Spleen (tissue), 11 donors: ENCODE measurements around the gene AQP9. TPM values are rescaled to one million over a fixed set of nuclear protein-coding genes. Genes with fewer than 3 reads are reported as not detected.
A peak's percentile ranks its signal among the peaks of the same experiment; 100 is the strongest.

ENCODE experiments used
- DNase-seq: peaks from one replicate; pipeline ENCODE4 v3.0.0-alpha.2; 2020
- H3K27ac ChIP-seq, 8 donors: fragments of 200-600 bp; sonication (generic) in 7 of 8; 1 replicate in 4 of 8; 2 replicates in 4 of 8; pipeline versions ENCODE4 v1.5.0 to v1.8.0; 2016 to 2021; ENCODE audit warnings: inconsistent platforms in 4 of 8, mild to moderate bottlenecking in 4 of 8, moderate library complexity in 1 of 8
- H3K27me3 ChIP-seq, 7 donors: fragments of 200-600 bp; sonication (generic) in 6 of 7; replicated peaks in 1 of 7; 1 replicate in 4 of 7; 2 replicates in 3 of 7; pipeline versions ENCODE4 v1.5.0 to v1.8.0; 2016 to 2021; ENCODE audit warnings: inconsistent platforms in 3 of 7, mild to moderate bottlenecking in 1 of 7
- H3K36me3 ChIP-seq, 6 donors: fragments of 200-600 bp; sonication (generic) in 5 of 6; 1 replicate in 4 of 6; 2 replicates in 2 of 6; pipeline versions ENCODE4 v1.5.0 to v1.8.0; 2016 to 2021; ENCODE audit warnings: inconsistent platforms in 2 of 6
- H3K4me1 ChIP-seq, 6 donors: fragments of 200-600 bp; sonication (generic) in 5 of 6; 1 replicate in 3 of 6; 2 replicates in 3 of 6; pipeline versions ENCODE4 v1.5.0 to v1.8.0; 2016 to 2021; ENCODE audit warnings: inconsistent platforms in 3 of 6
- H3K4me3 ChIP-seq, 8 donors: fragments of 200-600 bp; sonication (generic) in 7 of 8; 1 replicate in 4 of 8; 2 replicates in 4 of 8; pipeline versions ENCODE4 v1.5.0 to v1.8.0; 2016 to 2021; ENCODE audit warnings: inconsistent platforms in 4 of 8, mild to moderate bottlenecking in 4 of 8, moderate library complexity in 2 of 8
- H3K9me3 ChIP-seq, 8 donors: fragments of 200-600 bp; sonication (generic) in 7 of 8; 1 replicate in 4 of 8; 2 replicates in 4 of 8; pipeline versions ENCODE4 v1.5.0 to v1.8.0; 2016 to 2021; ENCODE audit warnings: inconsistent platforms in 4 of 8
- POLR2A ChIP-seq, 3 donors: fragments of 450-650 bp; IDR thresholded peaks; one replicate each; pipeline ENCODE4 v1.5.1; 2017; ENCODE audit warnings: antibody characterized with exemption in 3 of 3, mild to moderate bottlenecking in 1 of 3
- POLR2AphosphoS5 ChIP-seq, 3 donors: sonication (generic); formaldehyde crosslinking; IDR thresholded peaks; one replicate each; pipeline ENCODE4 v1.5.1; 2017; ENCODE audit warnings: antibody characterized with exemption in 3 of 3
- WGBS, 5 donors: extraction: QIAGEN DNeasy Blood & Tissue Kit in 3 of 5; methylation state at CpG; one replicate each; pipeline versions ENCODE4 v1.1.5 to v1.1.7; 2013 to 2018; 5-methylcytosine and 5-hydroxymethylcytosine counted together
- intact Hi-C: fragments of 100-400 bp; cut with DNase I; formaldehyde crosslinking; loops from one replicate; pipeline ENCODE4 v1.15.0; 2023; ENCODE audit warnings: low total_unique reads
- polyA plus RNA-seq, 3 donors: library from polyadenylated mRNA; stranded (reverse); fragments of 200-250 nt; gene quantifications; one replicate each; pipeline ENCODE4 v1.2.1, GENCODE V29; 2013
- total RNA-seq, 7 donors: library from RNA; depleted of rRNA in 3 of 7; stranded (reverse); fragments of >200 nt in 3 of 7; fragmentation: NEBNext Ultra II Directional in 4 of 7; extraction: Animal tissue kit (Norgen Biotek cat#: 25700) in 4 of 7; gene quantifications; one replicate each; pipeline versions ENCODE4 v1.1.0 to v1.2.1, GENCODE V29; 2016 to 2021
- TF ChIP-seq, protein P1 (sequence below), 11 experiments: fragments of 200-600 bp in 7 of 11; fragments of 450-650 bp in 4 of 11; sonication (generic) in 4 of 11; IDR thresholded peaks in 8 of 11; conservative IDR thresholded peaks in 3 of 11; 1 replicate in 7 of 11; 2 replicates in 4 of 11; pipeline versions ENCODE4 v1.4.0 to v1.8.0; 2016 to 2021; ENCODE audit warnings: antibody characterized with exemption in 11 of 11, inconsistent platforms in 4 of 11, mild to moderate bottlenecking in 1 of 11
- donor health status: healthy with polysubstance abuse.
- donor health status: DM: no; HTN: no; CAD: no; lungs with moderate emphysema.
- donor health status: DM: no; HTN: no; CAD: no.
- donor health status: Bipolar disorder and iron deficiency.
- donor health status: healthy.
- donor health status: DM: no; HTN: no; CAD: no.
- donor health status: DM: yes; HTN: yes; CAD: no.

Gene AQP9
- total and polyA plus RNA-seq, 10 donors = 1.2 to 182 (median 50.0) TPM

DNA sequence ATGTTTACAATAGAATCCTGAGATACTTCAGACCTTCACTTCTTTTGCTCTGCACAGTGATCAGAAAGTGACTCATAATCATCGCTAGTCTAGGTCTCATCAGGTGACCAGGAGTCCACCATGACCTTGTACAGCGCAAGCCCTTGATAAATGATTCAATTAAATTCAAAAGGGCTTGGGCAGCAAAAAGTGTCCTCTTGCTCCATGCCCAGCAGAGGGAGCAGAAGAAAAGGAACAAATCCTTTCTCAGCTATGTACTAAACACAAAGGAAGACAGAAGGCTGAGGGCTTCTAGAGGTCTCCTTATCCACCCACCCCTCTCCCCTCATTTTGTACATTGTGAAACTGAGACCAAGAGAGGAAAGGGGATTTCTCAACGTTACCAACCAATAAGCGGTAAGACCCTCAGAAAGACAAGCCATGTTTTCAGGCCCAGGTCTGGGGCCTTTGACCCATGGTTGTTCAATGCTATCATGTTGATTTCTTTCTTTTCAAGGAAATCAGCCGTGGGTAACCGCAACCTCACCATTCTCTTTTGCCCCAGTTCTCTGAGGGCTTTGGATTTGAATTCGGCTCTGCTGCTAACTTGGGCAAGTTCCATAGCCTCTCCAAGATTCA is 74.8 kb downstream of the AQP9 start:
- H3K27me3 ChIP-seq = no peaks in the 10 kb centered on the region
- TF ChIP-seq, protein P1, sequence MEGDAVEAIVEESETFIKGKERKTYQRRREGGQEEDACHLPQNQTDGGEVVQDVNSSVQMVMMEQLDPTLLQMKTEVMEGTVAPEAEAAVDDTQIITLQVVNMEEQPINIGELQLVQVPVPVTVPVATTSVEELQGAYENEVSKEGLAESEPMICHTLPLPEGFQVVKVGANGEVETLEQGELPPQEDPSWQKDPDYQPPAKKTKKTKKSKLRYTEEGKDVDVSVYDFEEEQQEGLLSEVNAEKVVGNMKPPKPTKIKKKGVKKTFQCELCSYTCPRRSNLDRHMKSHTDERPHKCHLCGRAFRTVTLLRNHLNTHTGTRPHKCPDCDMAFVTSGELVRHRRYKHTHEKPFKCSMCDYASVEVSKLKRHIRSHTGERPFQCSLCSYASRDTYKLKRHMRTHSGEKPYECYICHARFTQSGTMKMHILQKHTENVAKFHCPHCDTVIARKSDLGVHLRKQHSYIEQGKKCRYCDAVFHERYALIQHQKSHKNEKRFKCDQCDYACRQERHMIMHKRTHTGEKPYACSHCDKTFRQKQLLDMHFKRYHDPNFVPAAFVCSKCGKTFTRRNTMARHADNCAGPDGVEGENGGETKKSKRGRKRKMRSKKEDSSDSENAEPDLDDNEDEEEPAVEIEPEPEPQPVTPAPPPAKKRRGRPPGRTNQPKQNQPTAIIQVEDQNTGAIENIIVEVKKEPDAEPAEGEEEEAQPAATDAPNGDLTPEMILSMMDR (IDR thresholded peaks at IDR 0.05 in 8 of 11, conservative IDR thresholded peaks at IDR 0.05 in 3 of 11) = peak in 8 of 11 experiments; percentile 10 to 52 (median 44)
- no peak for TF ChIP-seq POLR2A (IDR thresholded peaks at IDR 0.05)
- H3K4me3 ChIP-seq = no peak overlapping the region
- no peaks in the 10 kb centered on the region for H3K36me3 ChIP-seq
- H3K9me3 ChIP-seq = no peaks in the 10 kb centered on the region
- H3K4me1 ChIP-seq = no peaks in the 10 kb centered on the region
- H3K27ac ChIP-seq = no peak overlapping the region
- WGBS, 5 donors = 72 to 82% (median 73%) methylated on average over 7 of the region's 7 CpGs
- DNase-seq = no peak
- intact Hi-C loops = no loop called here

DNA sequence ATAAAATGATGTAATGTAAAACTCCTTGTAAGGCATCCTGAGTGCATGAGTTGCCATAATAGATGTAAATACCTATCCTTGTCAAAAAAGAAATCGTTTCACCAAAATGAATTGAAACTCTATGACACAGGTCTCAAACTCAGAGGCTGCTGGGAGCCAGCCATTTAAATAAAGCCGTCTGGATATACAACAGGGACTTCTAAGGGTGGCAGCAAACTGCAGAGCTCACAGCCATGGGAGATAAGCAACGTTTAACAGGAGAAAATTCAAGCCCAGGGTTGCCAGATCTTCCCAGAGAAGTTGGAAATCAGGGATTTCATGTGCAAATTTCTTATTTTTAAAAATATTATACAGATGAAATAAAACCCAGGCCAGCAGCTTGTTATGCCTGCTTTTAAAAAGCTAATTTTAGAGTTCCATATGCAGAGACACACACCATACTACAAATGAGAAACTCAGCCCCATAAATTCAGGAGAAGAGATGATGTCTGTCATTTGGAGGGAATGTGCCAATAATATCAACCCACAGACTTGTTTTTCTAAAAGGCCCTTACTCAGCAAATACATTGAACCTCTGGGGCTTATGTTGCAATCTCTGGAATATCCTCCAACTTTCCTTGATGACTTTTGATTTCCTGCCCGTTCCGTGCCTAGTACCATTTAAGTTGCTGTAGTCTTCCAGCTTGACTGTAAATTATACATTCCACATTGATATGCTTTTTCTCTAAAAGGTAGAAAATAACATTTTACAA is 75.6 kb downstream of the AQP9 start:
- no peak for DNase-seq
- no peaks in the 10 kb centered on the region for H3K9me3 ChIP-seq
- TF ChIP-seq POLR2AphosphoS5 (IDR thresholded peaks at IDR 0.05) (no peak), POLR2A (IDR thresholded peaks at IDR 0.05) (no peak)
- TF ChIP-seq, protein P1 (IDR thresholded peaks at IDR 0.05 in 8 of 11, conservative IDR thresholded peaks at IDR 0.05 in 3 of 11) = no peak
- no peaks in the 10 kb centered on the region for H3K27me3 ChIP-seq
- no peaks in the 10 kb centered on the region for H3K36me3 ChIP-seq
- intact Hi-C loops = no loop called here
- H3K4me3 ChIP-seq = no peak overlapping the region
- no peaks in the 10 kb centered on the region for H3K4me1 ChIP-seq
- no peak overlapping the region for H3K27ac ChIP-seq
- 60 to 78% (median 67%) methylated on average over 5 of the region's 5 CpGs for WGBS, 5 donors

DNA sequence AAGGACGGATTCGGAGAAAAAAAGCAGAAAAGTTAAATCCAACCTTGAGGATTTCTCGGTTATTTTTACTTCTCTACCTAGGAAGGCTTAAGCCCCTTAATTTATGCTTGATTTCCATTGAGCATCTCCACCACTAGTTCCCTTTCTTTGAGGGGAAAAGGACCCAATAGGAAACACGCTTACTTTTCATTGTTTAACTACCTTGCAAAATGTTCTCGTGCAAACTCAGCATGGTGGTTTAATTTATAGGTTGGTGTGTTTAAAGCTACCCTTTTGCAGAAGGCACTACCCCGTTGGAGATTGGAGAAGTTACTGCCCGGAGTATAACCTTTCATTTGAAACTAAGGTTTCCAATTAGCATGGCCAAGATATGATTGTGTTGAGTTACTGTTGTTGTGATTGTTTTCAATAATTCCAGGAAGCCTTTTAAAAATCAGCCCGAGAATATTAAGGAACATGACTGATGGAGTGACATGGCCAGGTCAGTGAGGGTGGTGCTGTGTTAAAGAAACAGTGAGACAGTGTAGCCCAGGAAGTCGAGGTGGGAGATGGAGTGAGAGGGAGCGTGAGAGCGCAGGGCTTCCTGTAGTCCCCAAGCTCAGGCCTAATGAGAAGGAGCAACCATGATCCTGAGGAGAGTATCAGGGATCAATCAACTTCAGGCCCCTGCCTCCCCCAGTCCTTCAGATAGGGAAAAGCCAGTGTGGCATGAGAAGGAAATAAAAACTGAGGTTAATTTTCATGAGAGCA is 76.6 kb downstream of the AQP9 start:
- H3K4me1 ChIP-seq = no peaks in the 10 kb centered on the region
- TF ChIP-seq POLR2AphosphoS5 (IDR thresholded peaks at IDR 0.05) = no peak
- TF ChIP-seq, protein P1 (IDR thresholded peaks at IDR 0.05 in 8 of 11, conservative IDR thresholded peaks at IDR 0.05 in 3 of 11) = no peak
- no peak for TF ChIP-seq POLR2A (IDR thresholded peaks at IDR 0.05)
- H3K4me3 ChIP-seq = no peak overlapping the region
- intact Hi-C loops = no loop called here
- no peaks in the 10 kb centered on the region for H3K36me3 ChIP-seq
- DNase-seq = no peak
- peaks cover 0 to 5% (median 0%) of the 10 kb centered on the region in 8 donors for H3K9me3 ChIP-seq
- H3K27ac ChIP-seq = no peak overlapping the region
- WGBS, 5 donors = 56 to 67% (median 64%) methylated on average over 11 of the region's 11 CpGs
- H3K27me3 ChIP-seq = no peaks in the 10 kb centered on the region

DNA sequence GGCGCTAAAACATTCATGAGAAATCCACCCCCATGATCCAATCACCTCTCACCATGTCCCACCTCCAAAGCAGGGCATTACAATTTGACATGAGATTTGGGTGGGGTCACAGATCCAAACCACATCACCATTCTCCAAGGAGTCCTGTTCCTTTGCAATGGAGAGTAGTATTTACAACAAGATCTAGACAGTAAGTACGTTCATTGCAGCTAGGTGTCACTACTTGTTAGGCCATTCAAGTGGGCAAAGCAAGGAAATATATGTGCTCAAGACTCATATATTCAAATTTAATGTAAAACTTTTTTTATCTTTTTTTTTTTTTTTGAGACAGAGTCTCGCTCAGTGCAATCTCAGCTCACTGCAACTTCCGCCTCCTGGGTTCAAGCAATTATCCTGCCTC is 79.3 kb downstream of the AQP9 start:
- H3K4me1 ChIP-seq = no peaks in the 10 kb centered on the region
- no peak for TF ChIP-seq POLR2A (IDR thresholded peaks at IDR 0.05)
- TF ChIP-seq, protein P1 (IDR thresholded peaks at IDR 0.05 in 8 of 11, conservative IDR thresholded peaks at IDR 0.05 in 3 of 11) = no peak
- TF ChIP-seq POLR2AphosphoS5 (IDR thresholded peaks at IDR 0.05) = no peak
- DNase-seq = no peak
- no peak overlapping the region for H3K27ac ChIP-seq
- peaks cover 0 to 5% (median 0%) of the 10 kb centered on the region in 8 donors for H3K9me3 ChIP-seq
- WGBS, 5 donors = 88 to 98% (median 90%) methylated on average over 4 of the region's 4 CpGs
- intact Hi-C loops = no loop called here
- H3K4me3 ChIP-seq = no peak overlapping the region
- H3K27me3 ChIP-seq = no peaks in the 10 kb centered on the region
- H3K36me3 ChIP-seq = no peaks in the 10 kb centered on the region
